HG02623 (cell line): Measurements from ENCODE around the gene SOWAHC.

Experiments
- ATAC-seq: cut with Tn5 transposase; IDR thresholded peaks from one replicate; pipeline ENCODE4 v1.9.1; 2021; ENCODE audit warnings: moderate library complexity; ENCODE audit not compliant: unreplicated experiment

The SOWAHC gene

DNA sequence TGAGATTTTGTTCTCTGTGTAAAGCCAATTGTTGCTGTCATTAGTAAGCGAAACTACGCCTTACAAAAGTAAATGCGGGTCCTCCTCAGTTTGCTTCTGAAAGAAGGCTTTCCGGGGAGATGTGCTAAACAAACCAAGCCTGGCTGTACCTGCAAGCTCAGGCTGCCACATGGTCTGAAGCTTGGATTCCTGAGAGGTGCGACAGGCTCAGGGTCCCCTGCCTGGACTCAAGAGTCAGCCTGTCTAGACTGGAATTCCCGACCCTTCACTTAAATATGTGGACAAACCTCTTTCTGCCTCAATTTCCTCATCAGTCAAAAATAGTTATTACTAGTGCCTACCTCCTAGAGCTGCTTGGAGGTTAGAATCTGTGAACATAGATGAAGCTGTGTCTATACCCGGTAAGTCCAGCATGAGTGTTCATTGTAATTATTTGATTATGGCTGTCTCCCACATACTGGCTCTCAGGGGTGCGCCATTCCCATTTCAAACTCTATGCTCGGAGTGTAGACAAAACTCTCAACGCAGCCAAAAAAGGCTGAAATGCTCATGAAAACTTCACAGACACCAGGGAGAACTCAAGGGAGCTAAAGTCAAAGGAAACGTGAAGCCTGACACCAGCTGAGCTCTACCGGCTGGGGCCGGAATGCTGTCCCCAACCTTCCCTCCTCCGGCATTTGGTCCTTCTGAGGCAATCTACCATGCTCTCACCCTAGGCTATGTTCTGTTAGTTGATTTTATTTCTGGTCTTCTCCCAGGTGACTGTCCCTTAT lies 31.4 kb downstream of the SOWAHC start:
- ATAC-seq, result no peak

DNA sequence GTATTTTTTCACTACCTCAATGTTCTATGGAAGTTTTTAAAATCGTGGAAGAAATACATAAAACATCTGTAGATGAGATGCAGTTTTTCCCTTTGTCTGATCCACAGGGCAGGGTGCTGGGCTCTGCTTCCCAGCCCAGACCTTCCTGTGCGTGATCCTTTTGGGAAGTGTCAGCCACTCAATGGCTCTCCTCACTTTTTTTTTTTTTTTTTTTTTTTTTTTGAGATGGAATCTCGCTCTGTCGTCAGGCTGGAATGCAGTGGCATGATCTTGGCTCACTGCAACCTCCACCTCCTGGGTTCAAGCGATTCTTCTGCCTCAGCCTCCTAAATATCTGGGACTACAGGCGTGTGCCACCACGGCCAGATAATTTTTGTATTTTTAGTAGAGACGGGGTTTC lies 32.8 kb downstream of the SOWAHC start:
- ATAC-seq, result no peak

DNA sequence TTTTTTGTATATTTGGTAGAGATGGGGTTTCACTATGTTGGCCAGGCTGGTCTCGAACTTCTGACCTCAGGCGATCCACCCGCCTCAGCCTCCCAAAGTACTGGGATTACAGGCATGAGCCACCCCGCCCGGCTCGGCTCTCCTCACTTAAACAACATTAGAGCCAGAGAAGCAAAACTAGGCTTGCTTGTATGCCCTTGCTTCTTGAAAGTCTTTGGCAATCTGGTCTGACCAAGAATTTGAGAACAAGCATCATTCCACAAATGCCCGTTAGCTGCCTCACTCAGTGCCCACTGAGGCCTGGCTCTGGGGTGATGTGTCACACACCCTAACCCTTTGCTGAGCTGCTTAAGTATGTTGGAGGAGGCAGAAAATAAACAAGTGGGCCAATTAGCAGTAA lies 33.5 kb downstream of the SOWAHC start:
- no peak for ATAC-seq

DNA sequence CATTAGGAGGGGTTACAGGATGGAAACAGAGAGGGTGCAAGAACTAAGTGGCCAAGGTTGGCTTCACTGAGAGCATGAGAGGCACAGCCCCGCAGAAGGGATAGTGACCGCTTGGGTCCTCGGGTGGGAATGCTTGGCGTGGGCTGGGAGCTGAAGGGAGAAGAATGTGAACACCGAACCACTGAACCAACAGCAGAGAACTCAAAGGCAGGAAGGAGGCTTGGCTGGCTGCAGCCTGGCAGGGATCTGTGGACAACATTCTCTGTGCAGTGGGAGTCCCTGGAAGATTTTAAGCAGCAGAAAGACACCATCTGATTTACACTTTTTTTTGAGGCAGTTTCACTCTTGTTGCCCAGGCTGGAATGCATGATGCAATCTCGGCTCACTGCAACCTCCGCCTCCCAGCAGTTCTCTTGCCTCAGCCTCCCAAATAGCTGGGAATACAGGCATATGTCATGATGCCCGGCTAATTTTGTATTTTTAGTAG lies 33.9 kb downstream of the SOWAHC start:
- no peak for ATAC-seq

DNA sequence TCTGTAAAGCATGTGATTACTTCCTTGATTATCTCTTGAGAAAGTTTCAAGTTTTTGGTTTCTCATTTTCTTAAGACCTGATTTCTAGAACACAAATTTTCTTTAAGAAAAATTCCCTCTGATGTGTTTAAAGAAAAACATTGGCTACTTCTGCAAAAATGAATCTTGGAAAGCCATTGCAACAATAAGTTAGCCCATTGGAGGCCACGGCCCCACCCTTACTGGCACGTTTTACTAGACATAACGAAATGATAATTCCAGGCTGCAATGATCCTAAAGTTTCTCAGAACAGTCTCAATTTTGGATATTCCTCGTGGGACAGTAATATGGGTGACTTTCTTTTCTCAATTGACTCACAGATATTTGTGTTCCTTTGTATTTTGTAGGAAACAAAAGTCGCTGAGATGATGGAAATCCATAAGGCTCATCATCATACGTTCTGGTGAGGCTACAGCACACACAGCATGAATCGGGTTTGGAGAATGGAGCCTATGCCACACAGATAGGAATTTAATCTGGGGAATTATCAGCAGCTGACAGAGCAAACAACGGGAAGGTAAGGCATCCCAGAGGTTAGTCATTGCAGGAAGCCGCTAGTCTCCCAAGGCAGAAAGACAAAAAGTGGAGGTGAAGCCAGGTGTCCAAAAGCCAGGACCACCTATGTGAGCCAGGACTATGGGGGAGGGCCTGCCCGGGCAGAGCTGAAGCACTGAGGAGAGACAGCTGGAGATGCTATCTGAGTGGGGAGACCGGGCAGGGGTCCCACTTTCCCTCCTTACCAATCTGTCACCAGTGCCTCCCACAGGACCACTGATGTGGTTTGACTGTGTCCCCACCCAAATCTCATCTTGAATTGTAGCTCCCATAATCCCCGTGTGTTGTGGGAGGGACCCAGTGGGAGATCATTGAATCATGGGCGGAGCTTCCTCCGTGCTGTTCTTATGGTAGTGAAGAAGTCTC lies 35.9 kb downstream of the SOWAHC start:
- ATAC-seq, result no peak

GRCh38 chr2:109654326-109655050 lies 40.3 kb downstream of the SOWAHC start:
- no peak for ATAC-seq

DNA sequence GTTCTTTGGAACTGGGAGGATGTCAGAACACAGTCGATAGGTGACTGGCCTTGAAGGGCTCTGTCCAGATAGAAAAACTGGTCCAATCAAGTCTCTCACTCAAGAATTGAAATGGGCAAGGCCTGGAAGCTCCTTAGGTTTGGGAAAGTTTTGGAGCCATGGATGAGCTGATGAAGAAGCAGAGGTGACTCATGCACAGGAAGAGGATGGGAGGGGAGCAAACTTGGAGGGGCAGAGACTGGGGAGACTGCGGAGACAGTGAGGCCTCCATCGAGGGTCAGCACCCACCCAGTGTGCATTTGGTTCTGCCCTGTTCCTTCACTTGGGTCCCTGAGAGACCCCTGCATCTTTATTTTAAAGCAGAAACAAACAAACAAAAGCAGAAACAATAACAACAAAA lies 41.1 kb downstream of the SOWAHC start:
- no peak for ATAC-seq

DNA sequence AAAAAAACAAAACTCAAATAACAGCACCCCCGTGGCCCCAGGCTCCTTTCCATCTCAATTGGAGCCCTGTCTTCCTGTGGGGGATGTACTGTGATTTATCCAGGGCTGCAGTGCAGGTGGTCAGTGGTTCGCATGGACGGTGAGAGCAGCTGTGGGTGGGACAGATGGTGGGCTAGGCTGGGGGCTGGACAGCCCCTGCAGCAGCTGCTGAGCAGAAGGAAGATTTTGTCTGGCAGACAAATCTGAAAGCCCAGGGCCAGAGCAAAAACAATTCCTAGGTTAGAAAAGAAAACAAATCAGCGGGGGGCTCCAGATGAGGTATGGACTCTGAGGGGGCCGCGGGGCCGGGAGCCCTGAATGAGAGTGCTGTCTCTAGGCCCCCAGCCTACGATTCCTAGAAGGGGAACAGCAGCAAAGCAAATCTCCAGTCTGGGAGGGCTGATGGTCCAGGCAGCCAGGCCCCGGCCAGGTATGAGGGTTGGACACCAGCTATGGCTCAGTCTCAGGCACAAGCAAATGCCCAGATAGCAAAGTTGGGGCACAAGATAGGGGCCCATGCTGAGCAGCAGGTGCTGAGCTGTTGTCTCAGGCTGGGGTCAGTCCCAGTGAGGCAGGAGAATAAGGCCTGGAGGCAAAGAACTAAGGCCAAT lies 45.4 kb downstream of the SOWAHC start:
- ATAC-seq, result no peak

GRCh38 chr2:109660046-109660860 lies 46.1 kb downstream of the SOWAHC start:
- ATAC-seq, result no peak

GRCh38 chr2:109662889-109663288 lies 48.7 kb downstream of the SOWAHC start:
- no peak for ATAC-seq

GRCh38 chr2:109663721-109664120 lies 49.6 kb downstream of the SOWAHC start:
- ATAC-seq, result no peak

- ATAC-seq, result no peak
Measured at GRCh38 chr2:109666466-109666865, 52.3 kb downstream of the SOWAHC start.
